Liver (tissue), 9 donors: Measurements from ENCODE around the gene RELL1. TPM values are rescaled to one million over a fixed set of nuclear protein-coding genes. Genes with fewer than 3 reads are reported as not detected.

Source experiments
- DNase-seq: peaks from one replicate; pipeline ENCODE4 v3.0.0-alpha.2; 2017; ENCODE audit warnings: low spot score
- H3K27ac ChIP-seq, 2 donors: one replicate each; pipeline ENCODE4 v1.7.0; 2013; ENCODE audit warnings: inconsistent platforms in 2 of 2, low read length in 2 of 2, control low read depth in 1 of 2, low read depth in 1 of 2, mild to moderate bottlenecking in 1 of 2
- H3K27me3 ChIP-seq, 4 donors: one replicate each; pipeline versions ENCODE4 v1.6.1 to v1.7.0; 2013; ENCODE audit warnings: low read length in 3 of 4, inconsistent platforms in 1 of 4, mild to moderate bottlenecking in 1 of 4, moderate library complexity in 1 of 4; ENCODE audit not compliant: control insufficient read depth in 4 of 4, insufficient read depth in 4 of 4
- H3K36me3 ChIP-seq, 4 donors: one replicate each; pipeline versions ENCODE4 v1.6.1 to v1.7.0; 2013; ENCODE audit warnings: low read length in 3 of 4, mild to moderate bottlenecking in 3 of 4, low read depth in 1 of 4, moderate library complexity in 1 of 4; ENCODE audit not compliant: control insufficient read depth in 4 of 4, insufficient read depth in 3 of 4
- H3K4me1 ChIP-seq, 4 donors: one replicate each; pipeline versions ENCODE4 v1.6.1 to v1.7.0; 2013; ENCODE audit warnings: low read length in 3 of 4, mild to moderate bottlenecking in 3 of 4, moderate library complexity in 1 of 4; ENCODE audit not compliant: control insufficient read depth in 4 of 4, insufficient read depth in 4 of 4
- H3K4me3 ChIP-seq, 3 donors: one replicate each; pipeline versions ENCODE4 v1.6.1 to v1.7.0; 2013; ENCODE audit warnings: low read length in 3 of 3, control low read depth in 1 of 3, low read depth in 1 of 3, mild to moderate bottlenecking in 1 of 3
- H3K9ac ChIP-seq, 2 donors: one replicate each; pipeline ENCODE4 v1.7.0; 2013; ENCODE audit warnings: low read length in 2 of 2, mild to moderate bottlenecking in 2 of 2, moderate library complexity in 2 of 2, control low read depth in 1 of 2, low read depth in 1 of 2
- H3K9me3 ChIP-seq, 4 donors: one replicate each; pipeline versions ENCODE4 v1.6.1 to v1.7.0; 2013; ENCODE audit warnings: low read length in 3 of 4; ENCODE audit not compliant: control insufficient read depth in 4 of 4
- CTCF ChIP-seq: fragments of 150-350 bp; IDR thresholded peaks from 2 replicates; pipeline ENCODE4 v1.5.1; 2017; ENCODE audit warnings: improper control_type of control experiment, low read depth, low read length; ENCODE audit not compliant: missing input control
- EGR1 ChIP-seq, 2 donors: IDR thresholded peaks; 2 replicates each; pipeline ENCODE4 v1.6.1; 2016 to 2018; ENCODE audit warnings: antibody characterized with exemption in 2 of 2, low read depth in 2 of 2
- FOXA1 ChIP-seq: IDR thresholded peaks from 2 replicates; pipeline ENCODE4 v1.6.1; 2016; ENCODE audit warnings: antibody characterized with exemption
- FOXA2 ChIP-seq: IDR thresholded peaks from 2 replicates; pipeline ENCODE4 v1.6.1; 2016; ENCODE audit warnings: antibody characterized with exemption
- GABPA ChIP-seq, 2 donors: IDR thresholded peaks in 1 of 2; conservative IDR thresholded peaks in 1 of 2; 2 replicates each; pipeline ENCODE4 v1.6.1; 2016; ENCODE audit warnings: antibody characterized with exemption in 2 of 2, mild to moderate bottlenecking in 1 of 2, moderate library complexity in 1 of 2
- HNF4A ChIP-seq, 2 donors: conservative IDR thresholded peaks; 2 replicates each; pipeline ENCODE4 v1.6.1; 2016; ENCODE audit warnings: antibody characterized with exemption in 2 of 2, mild to moderate bottlenecking in 2 of 2
- HNF4G ChIP-seq: IDR thresholded peaks from 2 replicates; pipeline ENCODE4 v1.6.1; 2016; ENCODE audit warnings: antibody characterized with exemption
- JUND ChIP-seq, 2 donors: IDR thresholded peaks; 2 replicates each; pipeline ENCODE4 v1.6.1; 2016; ENCODE audit warnings: antibody characterized with exemption in 2 of 2
- MAX ChIP-seq: IDR thresholded peaks from 2 replicates; pipeline ENCODE4 v1.6.1; 2016; ENCODE audit warnings: antibody characterized with exemption
- NR2F2 ChIP-seq: IDR thresholded peaks from 2 replicates; pipeline ENCODE4 v1.6.1; 2016; ENCODE audit warnings: antibody characterized with exemption
- RAD21 ChIP-seq, 2 donors: IDR thresholded peaks; 2 replicates each; pipeline ENCODE4 v1.6.1; 2016; ENCODE audit warnings: antibody characterized with exemption in 2 of 2, mild to moderate bottlenecking in 2 of 2
- REST ChIP-seq: IDR thresholded peaks from 2 replicates; pipeline ENCODE4 v1.6.1; 2016; ENCODE audit warnings: antibody characterized with exemption, mild to moderate bottlenecking
- RXRA ChIP-seq, 2 donors: IDR thresholded peaks; 2 replicates each; pipeline ENCODE4 v1.6.1; 2017 to 2018; ENCODE audit warnings: antibody characterized with exemption in 2 of 2, mild to moderate bottlenecking in 1 of 2
- SP1 ChIP-seq: IDR thresholded peaks from 2 replicates; pipeline ENCODE4 v1.6.1; 2018; ENCODE audit warnings: antibody characterized with exemption, mild to moderate bottlenecking
- TAF1 ChIP-seq: conservative IDR thresholded peaks from 2 replicates; pipeline ENCODE4 v1.6.1; 2016; ENCODE audit warnings: antibody characterized with exemption, mild to moderate bottlenecking
- YY1 ChIP-seq: IDR thresholded peaks from 2 replicates; pipeline ENCODE4 v1.6.1; 2016; ENCODE audit warnings: antibody characterized with exemption, mild to moderate bottlenecking
- ZBTB33 ChIP-seq: IDR thresholded peaks from 2 replicates; pipeline ENCODE4 v1.6.1; 2016; ENCODE audit warnings: antibody characterized with exemption
- WGBS: extraction: QIAGEN DNeasy Blood & Tissue Kit; methylation state at CpG from one replicate; pipeline ENCODE4 v1.1.7; 2013; 5-methylcytosine and 5-hydroxymethylcytosine counted together
- polyA plus RNA-seq, 2 donors: library from polyadenylated mRNA; stranded (reverse) in 1 of 2; unstranded in 1 of 2; fragments of 200-250 nt in 1 of 2; fragments of >200 nt in 1 of 2; fragmentation: Nextera tagmentation in 1 of 2; extraction: Ambion mirVana in 1 of 2; gene quantifications; one replicate each; pipeline versions ENCODE4 v1.2.1 to v1.2.3, GENCODE V29; 2013 to 2015
- total RNA-seq, 2 donors: library from RNA; depleted of rRNA; stranded (reverse); fragments of >200 nt; gene quantifications; one replicate each; pipeline ENCODE4 v1.2.3, GENCODE V29; 2014
- TF ChIP-seq, protein P1 (sequence below): IDR thresholded peaks from 2 replicates; pipeline ENCODE4 v1.6.1; 2016; ENCODE audit warnings: antibody characterized with exemption
- donor health status: healthy.
- donor health status: healthy.
- donor health status: healthy.
- donor health status: healthy.
- donor health status: healthy.

RELL1 gene
- total and polyA plus RNA-seq, 4 donors, result 1.5 to 16.8 (median 7.3) TPM

- H3K4me3 ChIP-seq, result no peak overlapping the region
- peaks cover 8 to 39% (median 25%) of the 10 kb centered on the region in 4 donors for H3K4me1 ChIP-seq
- no peak for TF ChIP-seq GABPA (IDR thresholded peaks at IDR 0.05 in 1 of 2, conservative IDR thresholded peaks at IDR 0.05 in 1 of 2)
- TF ChIP-seq, protein P1, sequence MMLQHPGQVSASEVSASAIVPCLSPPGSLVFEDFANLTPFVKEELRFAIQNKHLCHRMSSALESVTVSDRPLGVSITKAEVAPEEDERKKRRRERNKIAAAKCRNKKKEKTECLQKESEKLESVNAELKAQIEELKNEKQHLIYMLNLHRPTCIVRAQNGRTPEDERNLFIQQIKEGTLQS, result no peak
- TF ChIP-seq HNF4G, result no peak
- TF ChIP-seq JUND (IDR thresholded peaks at IDR 0.05), result no peak
- TF ChIP-seq NR2F2, result no peak
- TF ChIP-seq FOXA1, result no peak
- TF ChIP-seq REST, result no peak
- no peak for TF ChIP-seq HNF4A (conservative IDR thresholded peaks at IDR 0.05)
- TF ChIP-seq YY1, result no peak
- no peak for TF ChIP-seq EGR1 (IDR thresholded peaks at IDR 0.05; ENCODE audit: low read depth in 2 of 2)
- TF ChIP-seq RAD21 (IDR thresholded peaks at IDR 0.05), result no peak
- no peak for TF ChIP-seq ZBTB33
- TF ChIP-seq SP1, result no peak
- TF ChIP-seq TAF1, result no peak
- TF ChIP-seq FOXA2, result no peak
- no peaks in the 10 kb centered on the region for H3K9me3 ChIP-seq
- no peaks in the 10 kb centered on the region for H3K36me3 ChIP-seq
- no peak overlapping the region for H3K9ac ChIP-seq
- H3K27ac ChIP-seq, result peak overlapping the region; percentile 78 to 80
- no peaks in the 10 kb centered on the region for H3K27me3 ChIP-seq
- DNase-seq, result no peak
- 88% methylated on average over 2 of the region's 2 CpGs for WGBS
These were observed 18.7 kb downstream of the RELL1 start for GRCh38 chr4:37667197-37668100.

DNA sequence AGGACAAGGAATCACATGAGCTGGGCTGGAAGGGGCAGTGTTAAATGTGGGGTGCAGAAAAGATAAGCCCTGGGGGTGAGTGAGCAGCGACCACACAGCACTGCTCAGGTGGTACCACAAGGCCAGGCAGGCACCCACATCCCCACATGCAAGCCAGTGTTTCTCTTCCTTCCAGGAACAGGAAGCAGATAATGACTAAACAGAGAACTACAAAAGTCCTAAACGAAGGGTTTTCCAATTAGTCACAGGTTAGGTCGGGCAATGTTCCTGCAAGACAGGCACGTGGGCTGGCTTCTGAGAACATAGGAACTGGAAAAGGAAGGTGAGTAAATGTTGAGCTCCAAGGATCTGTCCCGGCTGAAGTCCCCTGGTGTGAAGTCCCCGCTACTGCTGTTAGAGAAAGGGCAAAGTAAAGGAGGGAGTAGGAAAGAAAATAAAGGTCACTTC, 19.5 kb downstream of the RELL1 start:
- Histone ChIP-seq H3K36me3 (no peaks in the 10 kb centered on the region), H3K9ac (no peak overlapping the region), H3K4me3 (no peak overlapping the region), H3K27me3 (no peaks in the 10 kb centered on the region), H3K27ac (peak overlapping the region; percentile 78 to 80), H3K4me1 (peaks cover 8 to 39% (median 25%) of the 10 kb centered on the region in 4 donors), H3K9me3 (no peaks in the 10 kb centered on the region)
- WGBS, result 63% methylated on average over 6 of the region's 6 CpGs
- no peak for DNase-seq
- TF ChIP-seq NR2F2, result peak; percentile 26
- no peak for TF ChIP-seq RXRA (IDR thresholded peaks at IDR 0.05)
- no peak for TF ChIP-seq CTCF
- TF ChIP-seq MAX, result peak; percentile 42
- TF ChIP-seq, protein P1, result no peak
